BE2C (cell line): ENCODE measurements around the gene PRSS22.

ENCODE experiments used
- DNase-seq: peaks from one replicate; pipeline ENCODE4 v3.0.0-alpha.2; 2020
- H3K27me3 ChIP-seq: fragments of 250-450 bp; sonication (Bioruptor Pico); 2 replicates; pipeline ENCODE4 v1.5.1; 2020; ENCODE audit warnings: mild to moderate bottlenecking
- H3K36me3 ChIP-seq: fragments of 250-450 bp; sonication (Bioruptor Pico); 2 replicates; pipeline ENCODE4 v1.5.1; 2020; ENCODE audit warnings: mild to moderate bottlenecking
- H3K4me1 ChIP-seq: fragments of 250-450 bp; sonication (Bioruptor Pico); 2 replicates; pipeline ENCODE4 v1.5.1; 2020
- H3K4me3 ChIP-seq: 2 replicates; pipeline ENCODE4 v1.5.1; 2011; ENCODE audit warnings: low read depth, low read length
- H3K9me3 ChIP-seq: fragments of 250-450 bp; sonication (Bioruptor Pico); 2 replicates; pipeline ENCODE4 v1.5.1; 2020
- CTCF ChIP-seq: IDR thresholded peaks from 2 replicates; pipeline ENCODE4 v1.5.1; 2012; ENCODE audit warnings: mild to moderate bottlenecking, low read depth, low read length

The PRSS22 gene

GRCh38 chr16:2825049-2825742 is 32.8 kb downstream of the PRSS22 start:
- no peaks in the 10 kb centered on the region for H3K36me3 ChIP-seq
- H3K27me3 ChIP-seq = no peaks in the 10 kb centered on the region
- no peaks in the 10 kb centered on the region for H3K9me3 ChIP-seq
- no peak overlapping the region for H3K4me3 ChIP-seq
- no peak for TF ChIP-seq CTCF
- no peaks in the 10 kb centered on the region for H3K4me1 ChIP-seq
- DNase-seq = no peak

GRCh38 chr16:2824626-2825025 is 33.3 kb downstream of the PRSS22 start:
- H3K27me3 ChIP-seq = no peaks in the 10 kb centered on the region
- no peaks in the 10 kb centered on the region for H3K9me3 ChIP-seq
- H3K36me3 ChIP-seq = no peaks in the 10 kb centered on the region
- no peak for TF ChIP-seq CTCF
- no peak overlapping the region for H3K4me3 ChIP-seq
- H3K4me1 ChIP-seq = no peaks in the 10 kb centered on the region
- DNase-seq = no peak

DNA sequence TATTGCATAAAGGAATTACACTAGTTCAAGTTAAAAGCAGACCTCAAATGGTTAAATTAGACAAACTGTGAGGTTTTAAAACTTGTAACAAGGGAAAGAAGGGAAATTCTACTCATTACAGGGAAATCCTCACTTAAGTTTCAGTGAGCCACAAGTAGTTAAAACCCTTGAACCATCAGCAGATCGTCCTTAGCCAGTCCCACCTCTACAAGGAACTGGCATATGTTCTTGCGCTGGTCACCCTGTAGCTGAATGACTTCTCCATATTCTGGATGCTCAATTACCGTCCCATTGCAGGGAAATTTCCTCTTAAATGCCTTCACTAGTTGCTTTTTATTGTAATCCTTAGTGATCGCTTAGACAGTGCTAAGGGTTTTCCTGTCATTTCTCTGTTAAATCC is 35.5 kb downstream of the PRSS22 start:
- H3K4me3 ChIP-seq = no peak overlapping the region
- no peaks in the 10 kb centered on the region for H3K36me3 ChIP-seq
- no peaks in the 10 kb centered on the region for H3K4me1 ChIP-seq
- no peak for DNase-seq
- no peaks in the 10 kb centered on the region for H3K27me3 ChIP-seq
- TF ChIP-seq CTCF = no peak
- H3K9me3 ChIP-seq = no peaks in the 10 kb centered on the region

DNA sequence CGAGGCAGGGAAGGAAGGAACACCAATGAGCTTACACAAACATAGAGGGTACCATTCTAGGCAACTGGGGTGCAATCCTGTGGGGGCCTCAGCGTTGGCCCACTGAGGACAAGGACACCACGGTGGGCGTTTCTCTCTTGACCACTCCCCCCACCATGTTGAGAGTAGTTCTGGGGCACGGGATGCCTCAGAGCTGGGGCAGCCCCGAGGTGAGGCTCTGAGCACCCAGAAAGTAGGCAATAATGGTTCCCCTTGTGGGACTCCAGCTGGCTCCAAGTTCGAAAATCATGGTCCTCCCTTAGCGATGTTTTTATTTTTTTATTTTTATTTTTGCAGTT is 35.8 kb downstream of the PRSS22 start:
- no peak for DNase-seq
- TF ChIP-seq CTCF = no peak
- no peak overlapping the region for H3K4me3 ChIP-seq
- no peaks in the 10 kb centered on the region for H3K9me3 ChIP-seq
- no peaks in the 10 kb centered on the region for H3K4me1 ChIP-seq
- no peaks in the 10 kb centered on the region for H3K36me3 ChIP-seq
- H3K27me3 ChIP-seq = no peaks in the 10 kb centered on the region

DNA sequence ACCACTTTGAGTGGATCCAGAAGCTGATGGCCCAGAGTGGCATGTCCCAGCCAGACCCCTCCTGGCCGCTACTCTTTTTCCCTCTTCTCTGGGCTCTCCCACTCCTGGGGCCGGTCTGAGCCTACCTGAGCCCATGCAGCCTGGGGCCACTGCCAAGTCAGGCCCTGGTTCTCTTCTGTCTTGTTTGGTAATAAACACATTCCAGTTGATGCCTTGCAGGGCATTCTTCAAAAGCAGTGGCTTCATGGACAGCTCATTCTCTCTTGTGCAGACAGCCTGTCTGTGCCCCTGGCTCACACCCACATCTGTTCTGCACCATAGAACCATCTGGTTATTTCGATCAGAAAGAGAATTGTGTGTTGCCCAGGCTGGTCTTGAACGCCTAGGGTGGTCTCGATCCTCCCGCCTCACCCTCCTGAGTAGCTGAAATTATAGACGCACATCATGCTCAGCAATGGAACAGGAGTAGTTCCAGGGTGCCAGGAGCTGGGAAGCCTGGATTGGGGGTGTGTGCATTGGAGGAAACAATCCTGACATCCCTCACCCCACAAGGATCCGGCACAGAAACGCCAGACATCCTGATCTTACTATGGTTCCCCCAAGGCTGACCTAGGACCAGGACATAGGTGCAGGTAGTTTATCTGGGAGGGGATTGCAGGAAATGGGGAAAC is 36.3 kb downstream of the PRSS22 start:
- H3K4me3 ChIP-seq = no peak overlapping the region
- no peaks in the 10 kb centered on the region for H3K4me1 ChIP-seq
- DNase-seq = no peak
- no peaks in the 10 kb centered on the region for H3K27me3 ChIP-seq
- H3K36me3 ChIP-seq = no peaks in the 10 kb centered on the region
- no peaks in the 10 kb centered on the region for H3K9me3 ChIP-seq
- TF ChIP-seq CTCF = no peak

DNA sequence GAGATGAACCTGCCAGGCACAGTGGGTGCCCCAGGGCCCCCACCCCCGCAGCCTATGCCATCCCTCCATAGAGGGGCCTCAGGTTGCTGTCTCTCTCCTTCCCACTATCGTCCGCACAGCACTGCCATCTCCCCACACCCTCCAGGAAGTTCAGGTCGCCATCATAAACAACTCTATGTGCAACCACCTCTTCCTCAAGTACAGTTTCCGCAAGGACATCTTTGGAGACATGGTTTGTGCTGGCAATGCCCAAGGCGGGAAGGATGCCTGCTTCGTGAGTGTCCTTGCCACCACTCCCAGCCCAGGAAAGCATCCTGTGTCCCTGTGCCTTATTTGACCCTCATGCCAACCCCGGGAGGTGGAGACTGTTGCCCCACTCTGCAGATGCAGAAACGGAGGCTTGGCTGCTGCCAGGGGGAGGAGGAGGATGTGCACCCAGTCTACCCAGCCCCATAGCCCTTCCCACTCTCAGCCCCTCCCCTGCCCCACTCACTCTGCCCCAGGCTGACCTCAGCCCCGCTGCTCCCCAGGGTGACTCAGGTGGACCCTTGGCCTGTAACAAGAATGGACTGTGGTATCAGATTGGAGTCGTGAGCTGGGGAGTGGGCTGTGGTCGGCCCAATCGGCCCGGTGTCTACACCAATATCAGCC is 37.0 kb downstream of the PRSS22 start:
- Histone ChIP-seq H3K27me3 (no peaks in the 10 kb centered on the region), H3K36me3 (no peaks in the 10 kb centered on the region), H3K4me1 (no peaks in the 10 kb centered on the region), H3K9me3 (no peaks in the 10 kb centered on the region), H3K4me3 (no peak overlapping the region)
- DNase-seq = no peak
- TF ChIP-seq CTCF = no peak
